GM13977 (cell line): Measurements from ENCODE around the gene ATG4B.

Experiments
- DNase-seq: peaks from one replicate; pipeline ENCODE4 v3.0.0; 2012; ENCODE audit warnings: low spot score
- in situ Hi-C: fragments of 300-500 bp; cut with MboI; formaldehyde crosslinking; loops from one replicate; pipeline ENCODE4 v1.12.0; 2022; ENCODE audit warnings: low sequenced_read_pairs, low pct_unique_long_range_greater_than_20kb, mixed read lengths, inconsistent platforms; ENCODE audit not compliant: unreplicated experiment
- TF ChIP-seq, protein P1 (sequence below): IDR thresholded peaks from 2 replicates; pipeline ENCODE4 v1.5.1; 2012; ENCODE audit warnings: mild to moderate bottlenecking, control low read depth; ENCODE audit not compliant: insufficient read depth; ENCODE audit errors: extremely low read depth, missing control alignments

Gene ATG4B

DNA sequence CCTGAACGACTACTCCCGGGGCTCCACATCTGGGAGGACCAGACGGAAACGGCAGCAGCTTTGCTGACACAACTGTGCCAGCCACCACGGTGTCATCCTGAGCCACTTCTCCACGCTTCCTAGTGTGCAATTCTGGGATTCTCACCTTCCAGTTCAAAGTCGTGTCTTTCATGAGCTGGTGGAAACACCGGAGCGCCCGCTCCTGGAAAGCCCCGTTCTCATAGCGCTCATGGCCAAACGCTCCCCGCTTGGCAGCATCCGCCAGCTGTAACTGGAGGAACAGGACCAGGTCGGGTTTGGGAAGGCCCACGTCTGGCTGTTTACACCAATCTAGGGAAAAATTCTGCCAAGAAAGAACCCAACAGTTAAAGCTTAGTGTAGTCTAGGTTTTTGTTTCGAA lies 40.8 kb downstream of the ATG4B start:
- in situ Hi-C loops = no loop called here
- TF ChIP-seq, protein P1, sequence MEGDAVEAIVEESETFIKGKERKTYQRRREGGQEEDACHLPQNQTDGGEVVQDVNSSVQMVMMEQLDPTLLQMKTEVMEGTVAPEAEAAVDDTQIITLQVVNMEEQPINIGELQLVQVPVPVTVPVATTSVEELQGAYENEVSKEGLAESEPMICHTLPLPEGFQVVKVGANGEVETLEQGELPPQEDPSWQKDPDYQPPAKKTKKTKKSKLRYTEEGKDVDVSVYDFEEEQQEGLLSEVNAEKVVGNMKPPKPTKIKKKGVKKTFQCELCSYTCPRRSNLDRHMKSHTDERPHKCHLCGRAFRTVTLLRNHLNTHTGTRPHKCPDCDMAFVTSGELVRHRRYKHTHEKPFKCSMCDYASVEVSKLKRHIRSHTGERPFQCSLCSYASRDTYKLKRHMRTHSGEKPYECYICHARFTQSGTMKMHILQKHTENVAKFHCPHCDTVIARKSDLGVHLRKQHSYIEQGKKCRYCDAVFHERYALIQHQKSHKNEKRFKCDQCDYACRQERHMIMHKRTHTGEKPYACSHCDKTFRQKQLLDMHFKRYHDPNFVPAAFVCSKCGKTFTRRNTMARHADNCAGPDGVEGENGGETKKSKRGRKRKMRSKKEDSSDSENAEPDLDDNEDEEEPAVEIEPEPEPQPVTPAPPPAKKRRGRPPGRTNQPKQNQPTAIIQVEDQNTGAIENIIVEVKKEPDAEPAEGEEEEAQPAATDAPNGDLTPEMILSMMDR = no peak
- DNase-seq = no peak

DNA sequence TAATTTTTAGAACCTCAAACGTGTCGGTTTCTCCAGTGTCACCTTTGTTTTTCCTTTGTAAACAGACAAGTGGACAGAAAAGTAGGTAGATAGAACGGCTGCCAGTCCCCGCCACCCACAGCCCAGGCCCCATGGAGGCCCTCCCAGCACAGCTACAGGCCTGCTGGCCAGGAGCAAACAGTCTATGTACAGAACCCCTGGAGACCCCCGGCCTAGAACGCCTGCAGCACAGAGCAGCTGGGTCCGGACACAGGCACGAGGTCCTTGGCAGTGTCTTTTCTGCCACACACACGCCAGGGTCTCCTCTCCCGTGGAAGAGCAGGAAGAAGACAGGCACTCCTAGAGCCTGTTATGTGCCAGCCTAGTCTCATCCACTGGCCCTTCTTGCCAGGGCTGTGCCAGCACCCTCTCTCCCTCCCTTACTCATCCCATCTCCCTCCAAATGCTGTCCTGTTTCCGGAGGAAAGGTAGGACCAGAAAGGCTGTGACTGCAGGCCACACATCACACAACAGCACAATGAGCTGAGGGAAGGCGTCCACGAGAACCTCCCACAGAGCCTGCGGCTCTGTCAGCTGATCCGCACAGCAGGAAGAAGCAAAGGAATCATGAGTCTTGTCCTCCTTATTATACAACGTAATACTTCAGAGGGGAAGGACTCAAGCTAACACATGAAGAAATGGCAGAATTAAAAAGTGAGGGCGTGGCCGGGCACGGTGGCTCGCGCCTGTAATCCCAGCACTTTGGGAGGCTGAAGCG lies 41.5 kb downstream of the ATG4B start:
- TF ChIP-seq, protein P1 = no peak
- in situ Hi-C loops = no loop called here
- DNase-seq = no peak

DNA sequence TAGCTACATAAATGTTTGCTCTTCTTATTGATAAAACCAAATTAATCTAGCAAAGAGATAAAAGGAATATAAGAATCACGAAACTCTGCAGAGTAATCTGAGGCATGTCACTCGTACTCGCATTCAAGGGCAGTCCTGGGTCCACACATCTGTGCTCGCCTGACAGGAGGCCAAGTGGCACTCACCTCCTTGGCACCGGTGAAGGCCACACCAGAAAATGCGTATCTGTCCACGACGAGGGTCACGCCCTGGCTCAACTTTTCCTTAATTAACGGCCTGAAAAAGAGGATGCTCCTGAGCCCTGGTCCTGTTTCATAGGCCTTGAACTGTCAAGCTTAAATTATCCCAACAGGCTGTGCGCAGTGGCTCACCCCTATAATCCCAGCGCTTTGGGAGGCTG lies 42.6 kb downstream of the ATG4B start:
- TF ChIP-seq, protein P1 = no peak
- in situ Hi-C loops = no loop called here

DNA sequence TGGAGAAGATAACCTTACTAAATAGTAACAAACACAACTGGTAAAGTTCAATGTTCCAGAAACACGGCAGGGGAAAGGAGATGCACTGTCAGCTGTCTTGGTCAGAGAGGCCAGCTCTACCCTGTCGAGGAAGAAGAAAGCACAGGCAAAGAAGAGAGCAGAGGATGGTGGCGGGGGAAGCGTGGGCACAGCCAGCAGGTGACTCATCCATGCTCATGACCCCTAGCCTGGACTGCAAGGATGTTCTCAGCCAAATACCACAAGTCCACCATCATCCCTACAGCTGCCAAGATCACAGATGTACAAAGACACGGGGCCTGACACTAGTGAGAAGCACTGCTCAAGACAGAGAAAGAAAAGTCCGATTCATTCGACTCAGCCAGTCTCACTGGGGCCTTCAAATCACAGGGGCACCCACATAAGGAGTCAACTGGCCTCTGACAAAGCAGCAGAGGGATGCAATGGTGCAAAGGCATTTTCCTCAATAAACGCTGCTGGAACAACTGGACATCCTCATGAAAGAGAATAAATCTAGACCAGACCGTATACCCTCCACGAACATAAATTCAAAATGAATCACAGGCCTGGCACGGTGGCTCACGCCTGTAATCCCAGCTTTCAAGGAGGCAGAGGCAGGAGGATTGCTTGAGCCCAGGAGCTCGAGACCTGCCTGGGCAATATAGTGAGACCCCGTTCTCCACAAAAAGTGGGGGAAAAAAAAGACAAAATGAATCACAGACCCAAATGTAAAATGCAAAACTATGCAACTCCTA lies 43.5 kb downstream of the ATG4B start:
- TF ChIP-seq, protein P1 = no peak
- in situ Hi-C loops = no loop called here
- DNase-seq = no peak

More for the DNA sequence above, 42.6 kb downstream of the ATG4B start:
- DNase-seq = no peak

DNA sequence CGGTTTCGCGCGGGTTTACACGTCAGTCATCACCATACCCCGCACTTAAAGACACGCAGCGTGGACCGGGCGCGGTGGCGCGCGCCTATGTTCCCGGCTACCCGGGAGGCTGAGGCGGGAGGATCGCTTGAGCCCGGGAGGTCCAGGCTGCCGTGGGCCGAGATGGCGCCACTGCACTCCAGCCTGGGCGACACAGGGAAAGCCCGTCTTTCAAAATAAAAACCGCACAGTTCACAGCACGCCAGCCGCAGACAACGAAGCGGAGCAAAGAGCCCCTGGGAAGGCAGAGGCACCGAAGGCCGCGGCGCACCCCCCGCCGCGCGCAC lies 48.8 kb downstream of the ATG4B start:
- TF ChIP-seq, protein P1 = no peak
- in situ Hi-C loops = no loop called here
- DNase-seq = no peak

DNA sequence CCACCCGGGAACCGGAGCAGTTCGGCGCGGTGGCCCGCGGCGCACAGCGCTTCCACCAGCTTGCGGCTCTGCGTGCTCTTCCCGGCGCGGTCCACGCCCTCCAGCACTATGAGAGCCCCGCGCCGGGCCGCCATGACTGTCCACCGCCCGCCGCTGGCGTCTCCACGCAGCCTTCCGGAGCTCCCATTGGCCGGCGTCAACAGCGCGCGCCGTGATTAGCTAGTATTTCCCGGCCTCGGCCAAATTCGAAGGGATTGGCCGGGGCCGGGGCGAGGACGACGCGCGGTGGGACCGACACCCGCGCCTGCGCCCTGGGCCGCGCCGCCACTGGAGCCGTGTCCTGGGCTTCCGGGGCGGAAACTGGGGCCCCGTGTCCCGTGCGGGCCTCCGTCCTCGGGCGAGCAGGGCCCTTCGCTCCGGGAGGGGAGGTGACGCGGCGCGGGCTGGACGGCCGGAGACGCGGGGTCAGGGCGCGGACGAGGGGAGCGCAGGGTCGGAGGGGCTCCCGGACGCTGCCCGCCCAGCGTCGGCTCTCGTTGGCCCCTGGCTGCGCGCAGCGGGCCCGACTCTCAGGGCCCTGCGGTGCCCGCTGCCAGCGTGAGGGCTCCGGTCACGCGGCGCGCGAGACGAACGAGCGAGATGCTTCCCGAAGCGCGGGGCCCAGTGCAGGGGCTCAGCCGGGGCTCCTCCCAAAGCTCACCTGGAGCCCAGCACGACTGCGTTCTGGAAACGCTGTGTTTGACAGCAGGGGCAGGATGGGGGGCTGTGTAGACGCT lies 49.3 kb downstream of the ATG4B start, which contains the start of gene DTYMK:
Gene DTYMK, minus strand, starts transcription at position 166 of the 776 bp plus-strand sequence. Its CDS starts 32 bp downstream, at position 134.
- DNase-seq = peak; percentile 100
- TF ChIP-seq, protein P1 = no peak
- in situ Hi-C loops = no loop called here
